Measurements from ENCODE around the gene FGB.
"Not testable (repeated sequence)": the region's sequence is repeated elsewhere in the genome, so short reads cannot be mapped to it uniquely, and the experiment has no call there.

The FGB gene

GRCh38 chr4:154566639-154567204, 3.9 kb downstream of the FGB start:
- DNase-seq, result no peak

- DNase-seq, result no peak
Measured at GRCh38 chr4:154569028-154569427, 6.2 kb downstream of the FGB start.

GRCh38 chr4:154569584-154569983, 6.8 kb downstream of the FGB start:
- DNase-seq, result no peak

DNA sequence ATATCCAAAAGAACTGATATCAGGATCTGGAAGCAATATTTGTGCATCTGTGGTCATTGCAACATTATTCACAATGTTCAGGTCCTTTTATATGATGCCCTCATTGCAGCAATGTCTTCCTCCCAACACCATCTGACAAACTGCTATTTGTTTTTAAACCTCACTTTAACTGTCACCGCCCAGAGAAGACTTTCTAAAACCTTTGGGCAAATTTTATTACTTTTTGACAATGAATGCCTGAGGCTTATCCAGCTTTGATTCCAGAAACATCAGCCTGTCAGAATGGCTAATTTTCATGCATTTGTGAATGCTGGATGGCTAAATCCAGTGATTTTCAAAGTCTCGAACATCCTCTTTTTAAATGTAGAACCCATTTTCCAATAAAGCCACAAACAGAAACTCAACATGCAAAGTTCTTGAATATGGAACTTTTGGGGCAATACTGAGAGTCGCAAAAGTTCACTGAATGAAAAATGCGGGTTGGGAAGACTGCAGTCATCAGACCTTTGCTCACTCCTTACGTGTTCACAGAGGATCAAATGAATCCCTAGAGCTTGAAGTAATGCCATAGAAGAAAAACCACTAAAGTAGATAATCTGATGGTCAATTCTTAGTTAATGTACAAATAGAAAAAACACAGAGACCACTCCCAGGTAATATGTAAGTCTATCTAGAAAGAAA, 10.5 kb downstream of the FGB start:
- DNase-seq, result no peak

DNA sequence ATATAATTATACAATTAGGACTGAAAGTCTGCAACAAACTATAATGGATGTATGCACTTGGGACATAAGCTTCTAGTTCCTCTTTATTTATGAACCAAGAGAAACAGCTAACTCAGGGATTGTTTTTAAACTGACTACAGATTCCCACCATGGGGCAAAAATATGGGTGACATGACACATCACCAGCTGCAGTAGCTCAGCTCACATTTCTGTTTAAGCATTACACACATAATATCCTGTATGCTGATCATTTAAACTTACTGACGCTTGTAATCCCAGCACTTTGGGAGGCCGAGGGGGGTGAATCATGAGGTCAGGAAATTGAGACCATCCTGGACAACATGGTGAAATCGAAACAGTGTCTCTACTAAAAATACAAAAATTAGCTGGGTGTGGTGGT, 11.5 kb downstream of the FGB start:
- DNase-seq, result no peak

DNA sequence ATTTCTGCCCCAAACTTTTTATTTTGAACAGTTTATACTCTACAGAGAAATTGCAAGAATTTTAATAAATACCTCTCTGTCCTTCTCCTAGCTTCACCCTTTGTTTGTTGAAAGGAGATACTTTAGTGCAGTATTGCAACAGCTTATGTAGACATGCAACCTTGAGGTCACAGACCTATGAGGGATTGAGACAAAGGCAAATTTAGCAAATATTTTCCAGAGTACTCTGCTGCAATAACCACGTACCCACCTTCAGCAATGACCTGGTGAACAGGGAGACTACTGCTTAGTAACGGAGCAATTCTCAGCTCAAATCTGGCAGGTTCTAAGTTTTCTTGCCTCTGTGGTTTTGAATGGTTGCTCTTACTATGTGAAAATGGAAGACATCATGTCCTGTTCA, 14.5 kb downstream of the FGB start:
- DNase-seq, result no peak

DNA sequence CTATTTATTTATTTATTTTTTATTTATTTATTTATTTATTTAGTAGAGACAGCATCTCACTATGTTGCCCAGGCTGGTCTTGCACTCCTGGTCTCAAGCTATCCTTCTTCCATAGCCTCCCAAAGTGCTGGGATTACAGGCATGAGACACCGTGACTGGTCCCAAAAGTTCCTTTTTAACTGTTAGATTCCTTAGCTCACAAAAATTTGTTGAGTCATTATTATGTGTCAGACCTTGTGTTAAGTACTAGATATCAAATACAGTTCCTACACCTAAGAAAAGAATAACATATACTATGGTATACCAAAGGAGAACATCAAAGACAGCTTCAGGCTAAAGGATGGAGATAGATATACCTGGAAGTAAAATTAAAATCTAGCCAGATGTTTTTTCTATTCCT, 16.1 kb downstream of the FGB start:
- no peak for DNase-seq

DNA sequence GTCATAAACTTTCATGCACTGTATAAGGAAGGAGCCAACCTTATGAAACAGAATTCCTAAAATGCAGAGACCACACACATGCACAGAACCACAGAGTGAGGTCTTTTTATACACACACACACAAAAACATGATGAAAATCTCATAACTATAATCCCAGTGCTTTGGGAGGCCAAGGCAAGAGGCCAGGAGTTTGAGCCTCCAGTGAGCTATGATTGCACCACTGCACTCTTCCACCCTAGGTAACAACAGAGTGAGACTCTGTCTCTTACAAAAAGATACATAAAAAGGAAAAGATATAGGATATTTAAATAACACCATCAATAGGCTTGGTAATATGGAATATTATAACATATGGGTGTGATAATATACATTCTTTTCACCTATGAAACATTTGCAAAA, 17.1 kb downstream of the FGB start:
- no peak for DNase-seq

- no peak for DNase-seq
Measured at GRCh38 chr4:154582723-154583122, 19.9 kb downstream of the FGB start.

GRCh38 chr4:154583230-154583629, 20.4 kb downstream of the FGB start:
- DNase-seq, result no peak

DNA sequence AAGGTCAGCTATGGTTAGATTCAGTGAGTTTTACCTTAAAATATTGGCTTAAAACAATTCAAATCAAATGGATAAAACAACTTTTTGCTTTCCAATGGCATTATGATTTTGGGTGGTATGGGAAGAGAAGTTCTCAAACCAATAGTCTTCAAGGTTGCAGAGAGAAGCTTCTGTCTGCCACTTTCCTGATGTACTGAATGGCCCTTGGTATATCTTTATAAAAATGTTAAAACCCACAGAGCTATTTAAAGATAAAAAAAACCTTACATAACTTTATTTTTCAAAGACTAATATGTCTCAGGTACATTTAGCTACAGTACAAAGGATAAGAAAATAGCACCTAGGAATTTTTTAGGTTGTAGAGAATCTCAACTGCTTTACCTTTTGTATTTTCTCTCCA, 20.9 kb downstream of the FGB start:
- DNase-seq, result no peak

DNA sequence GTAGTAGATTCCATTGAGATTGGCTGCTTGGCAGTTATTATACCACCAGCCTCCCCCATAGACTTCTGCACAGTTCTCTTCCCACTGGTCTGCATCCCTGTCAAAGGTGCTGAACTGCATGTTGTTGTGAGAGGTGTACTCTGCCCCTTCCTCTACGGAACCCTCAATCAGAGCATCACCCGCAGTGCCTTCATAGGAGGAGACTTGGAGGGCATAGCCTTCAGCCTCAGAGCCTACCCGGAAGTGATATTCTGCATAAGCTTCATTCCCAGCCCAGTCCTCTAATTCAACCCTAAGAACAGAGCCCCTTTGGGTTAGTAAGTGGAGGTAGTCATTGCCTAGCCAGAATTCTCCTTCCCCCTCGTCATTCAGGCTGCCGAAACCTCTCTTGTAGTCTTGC, 21.4 kb downstream of the FGB start:
- DNase-seq, result no peak

DNA sequence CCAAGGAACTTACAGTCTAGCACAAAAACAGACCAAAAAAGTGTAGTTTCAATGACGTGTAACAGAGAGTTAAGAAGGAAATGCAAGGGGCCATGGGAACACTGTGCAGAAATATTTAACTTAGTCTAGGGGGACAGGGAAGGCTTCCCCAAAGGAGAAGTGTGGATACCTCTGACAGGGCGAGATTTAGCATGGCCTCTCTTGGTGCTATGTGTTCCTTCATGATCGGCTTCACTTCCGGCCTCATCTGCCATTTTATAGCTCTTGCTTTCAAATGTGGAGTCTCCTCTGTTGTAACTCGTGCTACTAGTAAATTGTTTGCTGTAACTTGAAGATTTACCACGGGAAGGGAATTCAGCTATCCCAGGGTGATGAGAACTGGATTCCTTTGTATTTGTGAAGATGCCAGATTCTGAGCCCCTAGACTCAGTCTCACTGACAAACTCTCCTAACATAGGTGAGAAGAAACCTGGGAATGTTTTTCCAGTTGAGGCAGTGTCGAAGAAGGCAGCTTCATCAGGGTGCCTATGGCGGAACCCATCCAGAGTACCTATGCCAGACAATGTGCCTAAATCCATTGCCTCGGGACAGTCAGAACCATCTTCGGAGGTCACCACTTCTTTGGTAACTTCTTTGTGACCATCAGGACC, 22.7 kb downstream of the FGB start:
- DNase-seq, result no peak

GRCh38 chr4:154586296-154587033, 23.7 kb downstream of the FGB start:
- DNase-seq, result no peak

DNA sequence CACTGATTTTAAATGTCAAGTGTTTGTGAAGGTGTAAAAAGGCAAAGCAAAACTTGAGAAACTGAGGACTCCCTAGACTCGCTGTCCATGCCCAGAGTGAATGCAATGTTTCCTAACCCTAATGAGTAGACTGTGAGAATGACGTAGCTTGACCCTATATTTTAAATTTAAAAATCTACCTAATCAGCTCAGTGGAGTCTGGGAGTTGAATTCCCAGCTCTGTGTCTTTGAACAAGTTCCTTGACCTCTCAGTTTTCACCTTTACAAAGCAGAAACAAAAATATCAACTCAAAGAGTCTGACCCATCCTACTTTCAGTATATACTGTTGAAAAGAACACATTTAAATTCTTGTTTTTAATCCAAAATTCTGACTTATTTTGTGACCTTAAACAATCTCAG, 25.4 kb downstream of the FGB start:
- no peak for DNase-seq

- no peak for DNase-seq
Measured at GRCh38 chr4:154589296-154590197, 26.7 kb downstream of the FGB start.

DNA sequence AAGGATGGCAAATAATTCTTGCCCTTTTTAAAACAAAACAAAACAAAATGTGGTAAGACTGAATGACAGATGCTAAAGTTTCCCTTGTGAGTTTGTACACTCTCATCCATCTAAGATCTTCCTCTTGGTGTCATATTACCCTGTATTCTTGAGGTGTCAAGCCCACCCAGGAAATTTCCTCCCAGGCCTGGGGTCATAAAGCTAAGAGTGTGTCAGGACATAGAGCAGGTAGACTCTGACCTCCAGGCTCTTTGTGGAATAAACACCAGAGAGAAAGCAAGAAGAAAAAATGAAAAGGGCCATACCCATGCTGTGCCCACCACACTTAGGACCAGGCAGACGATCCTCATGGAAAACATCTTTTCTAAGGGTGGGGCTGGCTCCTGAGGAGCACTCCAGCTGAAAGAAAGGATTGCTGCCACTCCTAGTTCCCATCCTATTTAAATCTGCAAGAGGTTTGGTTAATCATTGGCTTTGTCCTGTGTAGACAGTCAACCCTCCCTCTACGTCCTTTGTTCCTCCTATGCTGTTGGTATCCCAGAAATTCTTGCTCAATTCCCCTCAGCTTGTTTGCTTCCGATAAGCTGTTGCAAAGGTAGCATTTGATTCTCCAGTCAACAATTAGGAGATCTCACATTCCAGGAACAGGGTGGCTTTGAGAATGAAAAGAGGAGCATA, 27.7 kb downstream of the FGB start, which contains the start of gene FGA:
Gene FGA, minus strand, starts transcription at position 414 of the 678 bp plus-strand sequence. Its CDS starts 55 bp downstream, at position 359.
- DNase-seq, result no peak

DNA sequence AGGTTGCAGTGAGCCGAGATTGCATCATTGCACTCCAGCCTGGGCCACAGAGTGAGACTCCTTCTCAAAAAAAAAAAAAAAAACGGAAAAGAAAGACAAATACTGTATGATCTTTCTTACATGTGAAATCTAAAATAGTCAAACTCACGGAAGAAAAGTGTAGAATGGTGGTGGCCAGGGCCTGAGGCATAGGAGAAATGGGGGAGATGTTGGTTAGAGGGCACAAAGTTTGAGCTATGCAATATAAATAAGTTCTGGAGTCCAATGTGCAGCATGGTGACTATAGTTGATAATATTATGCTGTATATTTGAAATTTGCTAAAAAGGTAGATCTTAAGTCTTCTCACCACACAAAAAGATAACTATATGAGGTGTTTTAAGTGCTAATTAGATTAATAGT, 29.1 kb downstream of the FGB start:
- no peak for DNase-seq

- no peak for DNase-seq
Measured at GRCh38 chr4:154593868-154594267, 31.1 kb downstream of the FGB start.

DNA sequence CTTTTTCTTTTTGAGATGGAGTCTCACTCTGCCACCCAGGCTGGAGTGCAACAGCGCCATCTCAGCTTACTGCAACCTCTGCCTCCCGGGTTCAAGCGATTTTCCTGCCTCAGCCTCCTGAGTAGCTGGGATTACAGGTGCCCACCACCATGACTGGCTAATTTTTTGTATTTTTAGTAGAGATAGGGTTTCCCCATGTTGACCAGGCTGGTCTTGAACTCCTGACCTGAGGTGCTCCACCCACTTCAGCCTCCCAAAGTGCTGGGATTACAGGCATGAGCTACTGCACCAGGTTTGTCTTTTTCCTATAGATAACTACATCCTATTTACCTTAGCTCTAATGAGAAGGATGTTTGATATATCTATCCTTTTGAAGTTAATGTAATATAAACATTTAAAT, 31.5 kb downstream of the FGB start:
- DNase-seq, result not testable (repeated sequence)

DNA sequence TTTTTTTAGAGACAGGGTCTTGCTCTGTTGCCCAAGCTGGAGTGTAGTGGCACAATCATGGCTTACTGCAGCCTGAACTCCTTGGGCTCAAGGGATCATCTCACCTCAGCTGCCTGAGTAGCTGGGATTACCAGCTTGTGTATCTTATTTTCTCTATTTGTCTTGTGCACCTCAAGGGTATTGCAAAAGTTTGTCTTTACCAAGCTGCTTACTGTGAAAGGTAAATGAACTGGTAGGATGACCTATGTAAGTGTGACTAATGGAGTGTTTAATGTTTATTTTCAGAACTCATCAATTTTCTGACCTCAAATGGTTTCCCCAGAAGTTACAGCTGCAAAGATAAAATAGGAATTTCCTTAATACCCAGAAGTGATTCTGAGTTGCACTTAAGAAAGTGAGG, 33.0 kb downstream of the FGB start:
- DNase-seq, result no peak

- DNase-seq, result not testable (repeated sequence)
Measured at GRCh38 chr4:154597281-154597680, 34.5 kb downstream of the FGB start.
